IMR-90 (cell line): ENCODE data around the gene RGSL1. TPM values are rescaled to one million over a fixed set of nuclear protein-coding genes. Genes with fewer than 3 reads are reported as not detected.

Experiments used
- ATAC-seq: fragments of 200-7000 bp; cut with Tn5 transposase; 2 replicates; pipeline ENCODE4 v1.9.1; 2020; ENCODE audit warnings: low read depth, mild to moderate bottlenecking, moderate library complexity
- BruUV-seq: library from RNA; stranded (reverse); fragments of 400-500 nt; replicated peaks from 2 replicates; lab custom pipeline; 2021; lab: Mats Ljungman, UMichigan
- CTCF ChIA-PET: fragments of 300-600 bp; formaldehyde crosslinking; extraction: SDS; loops from one replicate; lab custom pipeline; 2021; ENCODE audit warnings: antibody characterized with exemption; lab: Yijun Ruan, JAX
- POLR2A ChIA-PET: fragments of 300-600 bp; sonication (Branson Sonifier 250); formaldehyde crosslinking; loops from one replicate; lab custom pipeline; 2022; ENCODE audit warnings: antibody characterized with exemption; ENCODE audit not compliant: unreplicated experiment; lab: Charles Lee
- DNase-seq: peaks from one replicate; pipeline ENCODE4 v3.0.0; 2013
- H2AFZ ChIP-seq: replicated peaks from 2 replicates; pipeline ENCODE3; 2013; ENCODE audit warnings: low read length, mild to moderate bottlenecking; ENCODE audit not compliant: poor library complexity
- H2AK5ac ChIP-seq: 2 replicates; pipeline ENCODE4 v1.6.1; 2013; ENCODE audit warnings: low read depth, low read length, inconsistent platforms
- H2AK9ac ChIP-seq: replicated peaks from 2 replicates; pipeline ENCODE3; 2013; ENCODE audit warnings: mild to moderate bottlenecking, low read depth, low read length, moderate library complexity; ENCODE audit not compliant: poor library complexity
- H2BK120ac ChIP-seq: 2 replicates; pipeline ENCODE4 v1.6.1; 2013; ENCODE audit warnings: low read depth, low read length, inconsistent platforms
- H2BK15ac ChIP-seq: 3 replicates; pipeline ENCODE4 v1.6.1; 2013; ENCODE audit warnings: low read depth, low read length, inconsistent platforms
- H2BK20ac ChIP-seq: 2 replicates; pipeline ENCODE4 v1.6.1; 2013; ENCODE audit warnings: low read depth, mild to moderate bottlenecking, inconsistent platforms, low read length, moderate library complexity
- H2BK5ac ChIP-seq: 2 replicates; pipeline ENCODE4 v1.6.1; 2013; ENCODE audit warnings: mild to moderate bottlenecking, low read depth, low read length, inconsistent platforms; ENCODE audit not compliant: poor library complexity, severe bottlenecking
- H3K14ac ChIP-seq: replicated peaks from 2 replicates; pipeline ENCODE4 v1.6.1; 2013; ENCODE audit warnings: low read depth, low read length, inconsistent platforms
- H3K18ac ChIP-seq: 2 replicates; pipeline ENCODE4 v1.6.1; 2013; ENCODE audit warnings: low read depth, low read length, control low read depth
- H3K23ac ChIP-seq: 2 replicates; pipeline ENCODE4 v1.6.1; 2013; ENCODE audit warnings: low read depth, low read length, inconsistent platforms
- H3K27ac ChIP-seq: 2 replicates; pipeline ENCODE4 v1.5.1; 2013; ENCODE audit warnings: mild to moderate bottlenecking, control low read depth, low read length; ENCODE audit not compliant: insufficient read depth
- H3K27me3 ChIP-seq: 2 replicates; pipeline ENCODE4 v1.6.1; 2013; ENCODE audit warnings: low read length; ENCODE audit not compliant: control insufficient read depth, insufficient read depth
- H3K36me3 ChIP-seq: 2 replicates; pipeline ENCODE4 v1.6.1; 2013; ENCODE audit warnings: low read length, mixed read lengths; ENCODE audit not compliant: control insufficient read depth, insufficient read depth
- H3K4ac ChIP-seq: 2 replicates; pipeline ENCODE4 v1.6.1; 2013; ENCODE audit warnings: low read depth, low read length, inconsistent platforms
- H3K4me1 ChIP-seq: 2 replicates; pipeline ENCODE4 v1.6.1; 2013; ENCODE audit warnings: low read length, mixed read lengths; ENCODE audit not compliant: control insufficient read depth, insufficient read depth
- H3K4me2 ChIP-seq: 2 replicates; pipeline ENCODE4 v1.6.1; 2013; ENCODE audit warnings: low read depth, mild to moderate bottlenecking, control low read depth, low read length, moderate library complexity
- H3K4me3 ChIP-seq: 2 replicates; pipeline ENCODE4 v1.5.1; 2013; ENCODE audit warnings: low read depth, mild to moderate bottlenecking, control low read depth, low read length, moderate library complexity; ENCODE audit not compliant: insufficient read depth
- H3K56ac ChIP-seq: 2 replicates; pipeline ENCODE4 v1.6.1; 2013; ENCODE audit warnings: low read length, inconsistent platforms; ENCODE audit not compliant: insufficient read depth; ENCODE audit errors: extremely low read depth
- H3K79me1 ChIP-seq, 2 experiments: 2 replicates each; pipeline ENCODE4 v1.6.1; 2013; ENCODE audit warnings: low read length in 2 of 2, inconsistent platforms in 1 of 2, low read depth in 1 of 2
- H3K9ac ChIP-seq: 2 replicates; pipeline ENCODE4 v1.6.1; 2013; ENCODE audit warnings: low read depth, low read length, control low read depth
- H3K9me1 ChIP-seq: 2 replicates; pipeline ENCODE4 v1.6.1; 2013; ENCODE audit warnings: low read length, inconsistent platforms; ENCODE audit not compliant: insufficient read depth
- H3K9me3 ChIP-seq: 2 replicates; pipeline ENCODE4 v1.6.1; 2013; ENCODE audit warnings: low read length; ENCODE audit not compliant: control insufficient read depth, insufficient read depth
- H4K20me1 ChIP-seq: 2 replicates; pipeline ENCODE4 v1.6.1; 2013; ENCODE audit warnings: low read length, inconsistent platforms; ENCODE audit not compliant: insufficient read depth
- H4K5ac ChIP-seq: 2 replicates; pipeline ENCODE4 v1.6.1; 2013; ENCODE audit warnings: mild to moderate bottlenecking, low read depth, low read length, control low read depth
- H4K8ac ChIP-seq, 2 experiments: 2 replicates each; pipeline ENCODE4 v1.6.1; 2013; ENCODE audit warnings: low read depth in 2 of 2, low read length in 2 of 2, control low read depth in 1 of 2, inconsistent platforms in 1 of 2
- H4K91ac ChIP-seq: 2 replicates; pipeline ENCODE4 v1.6.1; 2013; ENCODE audit warnings: low read depth, low read length, inconsistent platforms; ENCODE audit not compliant: insufficient read depth
- BHLHE40 ChIP-seq: fragments of 150-350 bp; IDR thresholded peaks from 2 replicates; pipeline ENCODE4 v1.6.1; 2016; ENCODE audit warnings: mild to moderate bottlenecking, low read depth, low read length
- CHD1 ChIP-seq: IDR thresholded peaks from 2 replicates; pipeline ENCODE4 v1.6.1; 2012; ENCODE audit warnings: low read depth, low read length, improper control_type of control experiment
- CTCF ChIP-seq: conservative IDR thresholded peaks from 2 replicates; pipeline ENCODE4 v1.5.1; 2012; ENCODE audit warnings: mild to moderate bottlenecking, low read depth, low read length, improper control_type of control experiment
- FOS ChIP-seq: fragments of 150-350 bp; IDR thresholded peaks from 2 replicates; pipeline ENCODE4 v1.6.1; 2016; ENCODE audit warnings: low read depth, low read length
- MAZ ChIP-seq: IDR thresholded peaks from 2 replicates; pipeline ENCODE4 v1.6.1; 2012; ENCODE audit warnings: low read depth, mild to moderate bottlenecking, low read length, improper control_type of control experiment, moderate library complexity, borderline replicate concordance
- MXI1 ChIP-seq: IDR thresholded peaks from 2 replicates; pipeline ENCODE4 v1.6.1; 2012; ENCODE audit warnings: low read depth, mild to moderate bottlenecking, low read length, moderate library complexity, borderline replicate concordance
- POLR2A ChIP-seq: IDR thresholded peaks from 2 replicates; pipeline ENCODE4 v1.6.1; 2012; ENCODE audit warnings: mild to moderate bottlenecking, low read depth, low read length
- RAD21 ChIP-seq: IDR thresholded peaks from 2 replicates; pipeline ENCODE4 v1.6.1; 2012; ENCODE audit warnings: low read length, improper control_type of control experiment
- RCOR1 ChIP-seq: IDR thresholded peaks from 2 replicates; pipeline ENCODE4 v1.6.1; 2012; ENCODE audit warnings: mild to moderate bottlenecking, low read length, improper control_type of control experiment; ENCODE audit not compliant: insufficient replicate concordance
- RFX5 ChIP-seq: IDR thresholded peaks from 2 replicates; pipeline ENCODE4 v1.8.0; 2012; ENCODE audit warnings: low read depth, mild to moderate bottlenecking, low read length, moderate library complexity
- SMC3 ChIP-seq: fragments of 150-350 bp; IDR thresholded peaks from 2 replicates; pipeline ENCODE4 v1.6.1; 2016; ENCODE audit warnings: low read depth, mild to moderate bottlenecking, antibody characterized with exemption, low read length, moderate library complexity
- USF2 ChIP-seq: fragments of 150-350 bp; IDR thresholded peaks from 2 replicates; pipeline ENCODE4 v1.6.1; 2017; ENCODE audit warnings: mild to moderate bottlenecking, antibody characterized with exemption, low read length, low read depth
- WGBS, 2 experiments: methylation state at CpG; one replicate each; pipeline versions ENCODE4 v1.1.5 to v1.1.7; 2013; ENCODE audit warnings: missing lambda C conversion rate in 2 of 2; ENCODE audit not compliant: insufficient read length in 1 of 2; ENCODE audit errors: extremely low coverage in 2 of 2; 5-methylcytosine and 5-hydroxymethylcytosine counted together
- dilution Hi-C: fragments of 300-500 bp; cut with HindIII; formaldehyde crosslinking; loops from one replicate; pipeline ENCODE4 v1.14.3; 2018; ENCODE audit warnings: low sequenced_read_pairs; ENCODE audit not compliant: unreplicated experiment
- in situ Hi-C: fragments of 300-500 bp; cut with MboI; formaldehyde crosslinking; loops from 3 replicates; pipeline ENCODE4 v1.14.3; 2019; ENCODE audit warnings: low sequenced_read_pairs, inconsistent platforms, mixed read lengths
- intact Hi-C: fragments of 100-400 bp; cut with micrococcal nuclease; formaldehyde crosslinking; loops from 2 replicates; pipeline ENCODE4 v1.10.0; 2022
- polyA plus RNA-seq, 3 experiments: library from polyadenylated mRNA; depleted of rRNA; stranded (reverse); fragments of >200 nt; gene quantifications; 2 replicates each; pipeline ENCODE4 v1.2.3, GENCODE V29; 2012; ENCODE audit warnings: low replicate concordance in 1 of 3
- total RNA-seq: library from RNA; depleted of rRNA; stranded (reverse); fragments of >200 nt; gene quantifications from 2 replicates; pipeline ENCODE4 v1.2.3, GENCODE V29; 2012

RGSL1 gene
- total and polyA plus RNA-seq, 2 of the 4 experiments (the other 2 are of a cell fraction): not detected

- Histone ChIP-seq H3K14ac (no peak overlapping the region), H3K4ac (no peak overlapping the region), H2AK5ac (no peak overlapping the region), H3K9me3 (no peaks in the 10 kb centered on the region), H2BK120ac (no peak overlapping the region), H3K4me1 (no peaks in the 10 kb centered on the region; the same call in 1 of the 2 replicates), H4K91ac (no peak overlapping the region), H3K79me1 (no peaks in the 10 kb centered on the region), H4K20me1 (no peaks in the 10 kb centered on the region), H3K9me1 (no peaks in the 10 kb centered on the region), H4K5ac (no peak overlapping the region), H3K27me3 (peaks cover 15% of the 10 kb centered on the region), H3K36me3 (no peaks in the 10 kb centered on the region), H3K27ac (no peak overlapping the region), H2AK9ac (no peak overlapping the region), H2BK15ac (no peak overlapping the region), H3K4me3 (no peak overlapping the region), H3K23ac (no peak overlapping the region), H3K18ac (no peak overlapping the region), H3K9ac (no peak overlapping the region), H4K8ac (no peak overlapping the region), H3K56ac (no peak overlapping the region), H2BK5ac (no peak overlapping the region), H3K4me2 (no peak overlapping the region), H2BK20ac (no peak overlapping the region), H2AFZ (no peak overlapping the region)
- in situ Hi-C loops: loop anchor here (5.0 kb wide), 1 partner anchor 184 kb away; no protein-coding TSS in a partner anchor
- CTCF ChIA-PET: interaction anchor here (1.5 to 9.2 kb wide), 2 partner anchors 185 to 190 kb away, joined by 4 to 129 read pairs; no protein-coding TSS in a partner anchor
- TF ChIP-seq USF2: no peak
- no peak for TF ChIP-seq FOS
- TF ChIP-seq BHLHE40: no peak
- TF ChIP-seq MXI1: no peak
- TF ChIP-seq SMC3: no peak
- TF ChIP-seq RAD21: no peak
- no peak for TF ChIP-seq RCOR1
- TF ChIP-seq CTCF: no peak
- no peak for TF ChIP-seq CHD1
- no peak for TF ChIP-seq POLR2A
- no peak for TF ChIP-seq RFX5
- TF ChIP-seq MAZ: no peak
- ATAC-seq (no peak), DNase-seq (no peak)
- POLR2A ChIA-PET: no interaction called here
- WGBS, 2 experiments: 60% methylated on average over 1 of the region's 5 CpGs; no CpG with 5 or more reads in 1 of the 2 experiments
- intact Hi-C loops: loop anchor here (10.0 kb wide), 1 partner anchor 513 kb away; no protein-coding TSS in a partner anchor
- dilution Hi-C loops: no loop called here
- no TSS peak for BruUV-seq
Observed at GRCh38 chr1:182598296-182598695, 148.3 kb downstream of the RGSL1 start.
